ENCODE data around the gene TPD52L1. TPM values are rescaled to one million over a fixed set of nuclear protein-coding genes. Genes with fewer than 3 reads are reported as not detected.

Gene TPD52L1
- total RNA-seq, 1 donor from 2014 or later, result 15.6 TPM

DNA sequence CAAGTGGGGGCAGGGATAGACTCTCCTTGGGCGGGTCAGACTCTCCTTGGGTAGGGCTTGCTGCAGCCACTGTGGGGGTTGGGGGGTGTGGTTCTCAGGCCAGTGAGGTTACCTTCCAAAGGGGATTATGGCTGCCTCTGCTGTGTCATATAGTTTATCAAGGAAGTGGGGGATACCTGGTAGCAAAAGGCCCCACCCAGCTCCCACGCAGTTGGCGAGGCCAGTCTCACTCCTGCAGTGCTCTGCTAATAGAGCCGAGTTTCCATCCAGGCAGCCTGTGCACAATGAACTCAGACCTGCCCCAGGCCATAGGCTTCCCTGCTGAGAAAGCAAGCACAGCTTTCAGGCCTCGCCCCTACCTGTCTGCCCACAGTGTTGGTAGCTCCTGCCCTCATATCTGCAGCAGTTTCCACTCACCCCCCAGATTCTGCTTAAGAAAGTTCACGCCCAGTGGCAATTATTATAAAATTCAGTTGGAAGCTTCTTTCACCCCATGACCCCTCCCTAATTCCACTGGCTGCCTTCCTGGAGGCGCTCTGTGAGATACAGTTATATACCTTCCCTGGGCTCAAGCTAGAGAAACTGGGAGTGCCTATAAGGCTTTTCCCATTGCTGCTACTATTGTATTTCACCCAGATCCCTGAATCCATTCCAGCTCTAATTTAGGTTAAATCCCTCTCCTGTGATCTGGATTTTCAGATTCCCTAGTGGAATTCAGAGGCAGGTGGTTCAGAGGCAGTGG is 92.1 kb downstream of the TPD52L1 start:
- no peak for DNase-seq

DNA sequence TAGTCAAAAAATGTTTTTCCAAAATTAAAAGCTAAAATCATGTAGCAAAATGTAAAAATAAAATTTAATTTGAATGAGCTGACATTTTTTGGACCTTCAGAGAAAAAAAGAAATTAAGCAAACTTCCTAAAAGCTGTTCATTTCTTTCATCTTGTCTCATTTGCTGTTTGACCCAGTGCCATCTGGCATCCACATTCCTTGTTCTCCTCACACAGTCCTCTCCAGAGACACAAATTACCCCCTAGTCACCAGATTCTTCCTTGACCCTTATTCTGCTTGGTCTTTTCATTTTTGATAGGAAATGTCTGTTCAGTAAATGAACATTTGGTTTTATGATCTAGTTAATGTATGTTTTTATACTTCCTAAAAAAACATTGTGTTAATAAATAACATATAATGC is 93.0 kb downstream of the TPD52L1 start:
- peak; percentile 8 for DNase-seq

DNA sequence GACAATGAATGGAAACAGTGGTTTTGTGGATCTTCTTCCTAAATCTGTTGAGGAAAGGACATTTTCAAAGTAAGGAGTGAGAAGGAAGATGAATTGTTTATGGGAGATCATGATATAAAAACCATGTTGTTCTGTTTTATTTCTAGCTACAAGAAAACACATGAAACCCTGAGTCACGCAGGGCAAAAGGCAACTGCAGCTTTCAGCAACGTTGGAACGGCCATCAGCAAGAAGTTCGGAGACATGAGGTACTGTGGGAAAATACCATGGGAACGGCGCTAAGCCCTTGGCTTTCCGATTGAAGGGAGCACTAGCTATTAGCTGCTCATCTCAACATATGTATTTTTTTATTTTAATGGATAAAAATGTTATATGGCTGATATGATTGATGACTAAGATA is 94.6 kb downstream of the TPD52L1 start:
- no peak for DNase-seq

DNA sequence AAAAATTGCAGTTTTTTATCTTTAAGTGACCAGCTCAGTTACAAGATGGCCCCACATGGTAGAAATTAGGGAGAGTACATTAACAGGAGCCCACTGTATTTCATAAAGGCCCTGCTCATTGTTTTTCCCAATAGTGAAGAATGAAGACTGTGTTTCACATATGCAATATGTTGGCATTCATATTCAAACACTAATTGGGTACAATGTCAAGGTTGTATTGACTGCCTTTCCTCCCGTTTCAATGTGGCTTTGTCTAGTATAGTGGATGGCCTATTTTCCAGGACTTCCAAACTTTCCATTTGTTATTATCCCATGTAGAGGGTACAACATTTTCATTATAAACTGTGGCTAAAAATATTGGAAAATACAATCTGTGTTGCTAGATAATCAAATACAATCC is 96.9 kb downstream of the TPD52L1 start:
- no peak for DNase-seq

DNA sequence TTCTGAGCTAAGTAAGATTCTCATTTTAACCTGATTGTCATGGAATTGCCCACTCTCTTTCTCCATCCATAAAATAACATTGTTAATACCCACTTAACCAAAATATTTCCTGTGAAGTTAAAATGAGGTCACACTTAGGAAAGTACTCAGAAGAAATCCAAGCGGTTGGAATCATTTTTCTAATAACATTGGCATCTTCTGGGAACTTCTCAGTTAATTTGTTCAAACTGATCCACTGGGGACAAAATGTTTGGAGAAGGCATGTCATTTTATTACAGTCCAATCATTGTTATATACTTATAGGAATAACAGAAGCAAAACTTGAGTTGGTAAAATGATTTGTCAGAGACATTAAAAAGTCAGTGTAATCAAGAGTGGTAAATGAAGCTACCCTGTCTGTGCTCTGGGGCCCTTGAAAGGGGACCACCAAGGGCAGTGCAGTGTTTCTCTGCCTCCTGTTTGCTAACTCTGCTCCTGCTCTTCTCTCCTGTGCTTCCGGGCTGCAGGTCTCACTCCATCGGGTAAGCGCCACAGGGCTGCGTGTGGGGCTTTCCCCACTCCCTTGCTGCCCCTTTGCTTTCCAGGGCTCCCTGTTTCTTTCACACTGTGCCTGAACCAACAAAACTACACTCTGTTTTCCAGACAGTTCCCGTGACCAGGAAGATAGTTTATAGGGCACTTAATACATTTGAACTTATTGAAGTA is 98.1 kb downstream of the TPD52L1 start:
- no peak for DNase-seq

GRCh38 chr6:125252891-125253290 is 99.3 kb downstream of the TPD52L1 start:
- DNase-seq, result no peak

- no peak for DNase-seq
Observed at GRCh38 chr6:125253881-125254280, 100.3 kb downstream of the TPD52L1 start.

DNA sequence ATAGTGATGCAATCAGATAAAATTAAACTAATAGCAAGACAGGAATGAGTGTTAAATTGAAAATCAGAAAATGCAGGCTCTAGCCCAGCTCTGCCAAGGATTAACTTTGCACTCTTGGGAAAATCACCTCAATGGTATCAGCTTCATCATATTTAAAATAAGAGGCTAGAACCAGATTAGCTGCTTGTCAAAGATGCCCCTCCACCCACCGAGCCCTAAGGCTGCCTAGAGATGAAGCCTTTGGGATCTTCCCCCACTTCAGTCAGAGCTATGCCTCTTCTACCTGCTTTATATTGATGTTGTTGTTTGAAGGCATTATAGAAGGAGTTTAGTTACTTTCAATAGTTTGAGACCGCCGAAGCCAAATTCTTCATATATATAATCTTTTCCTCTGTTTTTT is 100.7 kb downstream of the TPD52L1 start:
- no peak for DNase-seq

DNA sequence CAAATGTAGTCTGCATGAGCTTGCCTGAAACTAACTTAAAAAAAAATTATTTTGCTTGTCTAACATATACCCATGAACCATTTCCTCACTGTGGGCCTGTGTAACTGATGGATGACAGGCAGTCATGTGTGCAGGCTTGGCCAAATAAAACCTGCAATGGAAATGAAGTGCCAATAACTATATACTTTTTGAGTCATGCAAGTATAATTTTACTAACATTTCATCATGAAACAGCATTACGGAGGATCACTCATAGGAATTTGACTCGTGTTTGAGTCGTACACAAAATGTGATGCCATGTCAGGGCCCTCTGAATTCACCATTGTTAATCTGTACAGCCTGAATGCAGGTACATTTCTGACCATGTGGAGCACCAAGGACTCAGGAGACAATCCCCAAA is 101.6 kb downstream of the TPD52L1 start:
- DNase-seq, result no peak

GRCh38 chr6:125257351-125257750 is 103.8 kb downstream of the TPD52L1 start:
- no peak for DNase-seq

DNA sequence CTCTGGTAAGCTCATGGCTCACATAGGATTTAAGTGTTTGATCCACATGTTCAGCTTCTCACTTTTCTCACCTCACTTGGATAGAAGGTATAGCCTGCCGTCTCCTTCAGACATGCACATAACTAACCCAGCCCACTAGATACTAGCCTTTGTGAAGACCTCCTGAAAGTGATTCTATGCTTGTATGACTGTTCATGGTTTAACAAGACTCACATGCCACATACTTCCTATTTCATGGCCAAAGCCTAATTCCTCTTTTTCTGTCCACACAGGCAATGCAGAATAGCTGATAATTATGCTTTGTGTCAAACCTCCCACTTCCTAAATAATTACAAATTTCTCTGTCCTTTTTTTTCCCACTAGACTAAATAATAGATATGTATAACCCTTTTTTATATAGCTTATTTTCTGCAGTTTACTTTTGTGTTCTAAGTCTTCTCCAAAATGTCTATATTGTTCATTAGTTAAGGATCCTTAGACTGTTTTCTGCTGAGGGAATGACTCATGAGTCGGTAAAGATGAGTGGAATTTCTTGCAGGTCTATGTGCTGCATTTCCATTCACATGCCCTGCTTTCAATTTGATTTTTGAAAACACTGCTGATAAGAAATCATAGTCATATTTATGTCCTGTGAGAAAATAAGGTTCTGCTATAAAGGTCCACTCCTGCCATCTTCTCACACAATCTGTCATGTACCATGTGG is 105.2 kb downstream of the TPD52L1 start:
- no peak for DNase-seq

GRCh38 chr6:125259354-125259736 is 105.8 kb downstream of the TPD52L1 start:
- DNase-seq, result no peak

- DNase-seq, result no peak
Observed at GRCh38 chr6:125262016-125263013, 108.7 kb downstream of the TPD52L1 start.

DNA sequence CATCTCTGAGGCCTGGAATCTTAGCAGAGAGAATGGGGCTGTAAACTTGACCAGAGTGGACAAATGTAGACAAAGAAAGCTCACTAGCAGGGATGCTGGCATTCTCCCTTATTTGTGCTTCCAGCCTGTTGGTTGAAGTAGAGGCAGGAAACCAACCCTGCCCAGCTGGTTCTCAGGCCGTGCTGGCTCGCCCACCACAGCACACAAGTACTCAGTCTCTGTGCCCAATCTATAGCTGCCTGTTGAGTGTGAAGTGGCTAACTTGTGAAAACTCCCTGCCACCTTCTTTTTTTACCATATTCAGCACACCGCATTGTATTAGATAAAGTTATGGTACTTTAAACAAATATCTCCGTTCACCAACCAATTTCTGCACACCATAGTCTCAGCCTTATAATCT is 110.9 kb downstream of the TPD52L1 start:
- no peak for DNase-seq

DNA sequence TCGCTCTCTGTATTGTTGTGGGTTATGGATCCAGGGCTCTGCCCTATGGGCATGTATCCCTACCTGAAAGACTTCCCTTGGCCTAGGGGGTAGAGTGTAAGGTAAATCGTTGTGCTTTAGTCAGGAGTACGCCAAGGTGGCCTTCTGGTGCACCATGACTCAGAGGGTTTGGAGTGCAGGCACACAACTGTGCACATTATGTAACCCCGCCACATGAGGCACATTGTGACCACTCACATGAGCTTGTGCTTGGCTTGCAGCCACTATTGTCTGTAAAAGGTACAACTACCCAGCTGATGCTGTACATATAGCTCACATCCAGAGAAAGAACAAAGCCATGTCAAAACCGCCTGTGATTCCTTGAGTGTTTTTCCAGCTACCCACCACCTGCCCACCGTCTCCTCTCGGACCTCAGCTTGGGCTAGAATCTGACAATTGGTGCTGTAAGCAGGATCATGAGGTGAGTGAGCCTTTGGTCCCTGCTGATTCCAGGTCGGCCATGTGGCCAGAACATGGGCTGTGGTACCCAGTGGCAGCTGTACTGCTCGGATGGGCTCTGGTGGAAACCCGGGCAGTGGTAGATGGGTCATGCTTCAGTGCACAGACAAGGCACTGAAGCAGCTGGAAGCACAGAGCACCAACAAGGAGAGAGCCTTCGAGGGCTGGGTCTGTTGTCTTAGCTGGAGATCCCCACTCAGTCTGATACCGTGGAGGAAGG is 114.4 kb downstream of the TPD52L1 start:
- no peak for DNase-seq

- DNase-seq, result no peak
Observed at GRCh38 chr6:125268765-125269164, 115.2 kb downstream of the TPD52L1 start.

GRCh38 chr6:125269328-125269985 is 115.9 kb downstream of the TPD52L1 start:
- DNase-seq, result no peak

DNA sequence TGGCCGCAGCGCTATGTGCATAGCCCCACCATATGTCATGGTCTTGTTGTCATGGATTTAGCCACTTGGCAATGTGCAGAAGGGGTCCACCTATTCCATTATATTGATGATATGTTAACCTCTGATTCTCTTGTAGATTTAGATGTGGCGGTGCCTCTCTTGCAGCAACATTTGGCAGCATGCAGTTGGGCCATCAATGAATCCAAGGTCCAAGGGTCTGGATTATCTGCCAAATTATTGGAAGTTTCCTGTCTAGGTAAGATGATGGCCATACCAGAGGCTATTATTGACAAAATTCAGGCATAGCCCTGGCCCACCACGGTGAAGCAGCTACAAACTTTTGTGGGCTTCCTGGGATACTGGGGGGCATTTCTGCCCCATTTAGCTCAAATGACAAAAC is 116.8 kb downstream of the TPD52L1 start:
- no peak for DNase-seq

GRCh38 chr6:125271486-125272159 is 118.0 kb downstream of the TPD52L1 start:
- no peak for DNase-seq

DNA sequence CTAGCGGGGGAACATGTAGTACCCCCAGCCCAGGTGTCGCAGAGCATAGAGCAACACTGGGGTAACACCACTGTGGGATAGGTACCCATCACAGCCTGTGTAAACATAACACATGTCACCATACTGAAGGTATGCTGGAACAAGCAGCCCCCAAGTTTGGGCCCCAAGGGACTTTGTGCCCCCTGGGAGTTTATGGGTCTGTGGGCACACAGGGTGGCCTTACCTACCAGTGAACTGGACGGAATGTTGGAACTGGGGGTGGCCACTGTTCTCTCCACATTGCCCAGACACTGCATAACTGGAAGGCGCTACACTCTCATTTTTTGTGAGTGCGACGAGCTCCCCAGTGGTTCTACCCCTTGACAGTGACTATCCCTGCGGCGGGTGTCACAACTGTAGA is 119.7 kb downstream of the TPD52L1 start:
- no peak for DNase-seq
